Stomach smooth muscle (tissue), 2 donors: ENCODE data around the gene POFUT1.

Source experiments
- H3K27ac ChIP-seq: one replicate; pipeline ENCODE4 v1.7.0; 2013; ENCODE audit warnings: mild to moderate bottlenecking, low read length, inconsistent platforms
- H3K27me3 ChIP-seq, 2 donors: one replicate each; pipeline ENCODE4 v1.7.0; 2013; ENCODE audit warnings: low read length in 2 of 2; ENCODE audit not compliant: insufficient read depth in 2 of 2, control insufficient read depth in 1 of 2
- H3K36me3 ChIP-seq, 2 donors: one replicate each; pipeline ENCODE4 v1.7.0; 2013; ENCODE audit warnings: low read length in 2 of 2; ENCODE audit not compliant: control insufficient read depth in 2 of 2, insufficient read depth in 2 of 2
- H3K4me1 ChIP-seq: one replicate; pipeline ENCODE4 v1.7.0; 2013; ENCODE audit warnings: low read length; ENCODE audit not compliant: control insufficient read depth, insufficient read depth
- H3K4me3 ChIP-seq, 2 donors: one replicate each; pipeline ENCODE4 v1.7.0; 2013; ENCODE audit warnings: low read length in 2 of 2
- H3K9ac ChIP-seq, 2 donors: one replicate each; pipeline ENCODE4 v1.7.0; 2013; ENCODE audit warnings: low read length in 2 of 2, mild to moderate bottlenecking in 1 of 2
- H3K9me3 ChIP-seq, 2 donors: one replicate each; pipeline ENCODE4 v1.7.0; 2013; ENCODE audit warnings: low read length in 2 of 2; ENCODE audit not compliant: control insufficient read depth in 2 of 2
- donor health status: healthy.
- donor health status: Pancreatic carcinoma.

POFUT1 gene

GRCh38 chr20:32227744-32228688, 20.3 kb downstream of the POFUT1 start:
- Histone ChIP-seq H3K9me3 (no peaks in the 10 kb centered on the region), H3K27me3 (no peaks in the 10 kb centered on the region), H3K9ac (no peak overlapping the region), H3K36me3 (peaks cover 34 to 45% of the 10 kb centered on the region in 2 donors), H3K27ac (no peak overlapping the region), H3K4me1 (no peaks in the 10 kb centered on the region), H3K4me3 (no peak overlapping the region)

- Histone ChIP-seq H3K4me1 (no peaks in the 10 kb centered on the region), H3K27ac (no peak overlapping the region), H3K4me3 (no peak overlapping the region), H3K9ac (no peak overlapping the region), H3K36me3 (peaks cover 33 to 45% of the 10 kb centered on the region in 2 donors), H3K9me3 (no peaks in the 10 kb centered on the region), H3K27me3 (no peaks in the 10 kb centered on the region)
Measured at GRCh38 chr20:32229251-32229747, 21.6 kb downstream of the POFUT1 start.

GRCh38 chr20:32230707-32231106, 23.0 kb downstream of the POFUT1 start:
- Histone ChIP-seq H3K4me3 (no peak overlapping the region), H3K36me3 (peaks cover 33 to 51% of the 10 kb centered on the region in 2 donors), H3K27ac (no peak overlapping the region)

GRCh38 chr20:32231245-32231644, 23.6 kb downstream of the POFUT1 start:
- Histone ChIP-seq H3K9me3 (no peaks in the 10 kb centered on the region), H3K4me3 (no peak overlapping the region), H3K9ac (no peak overlapping the region), H3K4me1 (no peaks in the 10 kb centered on the region), H3K27me3 (no peaks in the 10 kb centered on the region), H3K36me3 (peaks cover 32 to 51% of the 10 kb centered on the region in 2 donors), H3K27ac (no peak overlapping the region)

More at GRCh38 chr20:32230707-32231106, 23.0 kb downstream of the POFUT1 start:
- H3K4me1 ChIP-seq, result no peaks in the 10 kb centered on the region
- no peak overlapping the region for H3K9ac ChIP-seq
- no peaks in the 10 kb centered on the region for H3K9me3 ChIP-seq
- H3K27me3 ChIP-seq, result no peaks in the 10 kb centered on the region

GRCh38 chr20:32231847-32232246, 24.2 kb downstream of the POFUT1 start:
- no peaks in the 10 kb centered on the region for H3K9me3 ChIP-seq
- H3K4me3 ChIP-seq, result no peak overlapping the region
- H3K4me1 ChIP-seq, result no peaks in the 10 kb centered on the region
- H3K27me3 ChIP-seq, result no peaks in the 10 kb centered on the region
- H3K27ac ChIP-seq, result no peak overlapping the region
- peaks cover 27 to 51% of the 10 kb centered on the region in 2 donors for H3K36me3 ChIP-seq
- H3K9ac ChIP-seq, result no peak overlapping the region

- peaks cover 27 to 52% of the 10 kb centered on the region in 2 donors for H3K36me3 ChIP-seq
Measured at GRCh38 chr20:32232326-32232886, 24.7 kb downstream of the POFUT1 start.

GRCh38 chr20:32233286-32233685, 25.6 kb downstream of the POFUT1 start:
- Histone ChIP-seq H3K36me3 (peaks cover 25 to 47% of the 10 kb centered on the region in 2 donors), H3K27ac (no peak overlapping the region), H3K9ac (no peak overlapping the region), H3K4me3 (no peak overlapping the region), H3K9me3 (no peaks in the 10 kb centered on the region), H3K4me1 (no peaks in the 10 kb centered on the region), H3K27me3 (no peaks in the 10 kb centered on the region)

More at GRCh38 chr20:32232326-32232886, 24.7 kb downstream of the POFUT1 start:
- Histone ChIP-seq H3K27me3 (no peaks in the 10 kb centered on the region), H3K27ac (no peak overlapping the region), H3K9me3 (no peaks in the 10 kb centered on the region), H3K9ac (no peak overlapping the region), H3K4me3 (no peak overlapping the region), H3K4me1 (no peaks in the 10 kb centered on the region)

GRCh38 chr20:32234135-32234808, 26.6 kb downstream of the POFUT1 start:
- Histone ChIP-seq H3K9ac (no peak overlapping the region), H3K4me3 (no peak overlapping the region), H3K36me3 (peaks cover 24 to 44% of the 10 kb centered on the region in 2 donors), H3K27ac (no peak overlapping the region), H3K9me3 (no peaks in the 10 kb centered on the region), H3K27me3 (no peaks in the 10 kb centered on the region), H3K4me1 (no peaks in the 10 kb centered on the region)

GRCh38 chr20:32235331-32236047, 27.8 kb downstream of the POFUT1 start:
- Histone ChIP-seq H3K4me1 (no peaks in the 10 kb centered on the region), H3K36me3 (peaks cover 24 to 44% of the 10 kb centered on the region in 2 donors), H3K27ac (no peak overlapping the region), H3K9me3 (no peaks in the 10 kb centered on the region), H3K27me3 (no peaks in the 10 kb centered on the region), H3K9ac (no peak overlapping the region), H3K4me3 (no peak overlapping the region)

GRCh38 chr20:32236048-32236533, 28.4 kb downstream of the POFUT1 start:
- no peak overlapping the region for H3K9ac ChIP-seq
- H3K4me1 ChIP-seq, result no peaks in the 10 kb centered on the region
- H3K36me3 ChIP-seq, result peaks cover 19 to 41% of the 10 kb centered on the region in 2 donors
- no peaks in the 10 kb centered on the region for H3K27me3 ChIP-seq
- H3K4me3 ChIP-seq, result no peak overlapping the region
- H3K27ac ChIP-seq, result no peak overlapping the region
- H3K9me3 ChIP-seq, result no peaks in the 10 kb centered on the region
